SK-N-SH (cell line): Measurements from ENCODE around the gene ACVR2B.

ENCODE experiments used
- CHD2 ChIP-seq: fragments of 150-350 bp; IDR thresholded peaks from 2 replicates; pipeline ENCODE4 v1.6.1; 2018; ENCODE audit warnings: low read length; ENCODE audit not compliant: partially characterized antibody
- EP300 ChIP-seq, 2 experiments: IDR thresholded peaks; 2 replicates each; pipeline versions ENCODE4 v1.4.0 to v1.6.1; 2012; ENCODE audit warnings: borderline replicate concordance in 1 of 2, low read depth in 1 of 2, low read length in 1 of 2
- EZH2phosphoT487 ChIP-seq: fragments of 200-600 bp; sonication (generic); IDR thresholded peaks from 2 replicates; pipeline ENCODE4 v1.6.1; 2017; ENCODE audit warnings: low read depth, mixed run types, mild to moderate bottlenecking, antibody characterized with exemption, moderate library complexity, borderline replicate concordance
- FOSL2 ChIP-seq: IDR thresholded peaks from 2 replicates; pipeline ENCODE4 v1.4.0; 2012; ENCODE audit warnings: low read depth, mild to moderate bottlenecking, moderate library complexity, borderline replicate concordance
- MAX ChIP-seq: IDR thresholded peaks from 2 replicates; pipeline ENCODE4 v1.4.0; 2012; ENCODE audit warnings: low read depth
- POLR2AphosphoS5 ChIP-seq: IDR thresholded peaks from 2 replicates; pipeline ENCODE4 v1.6.1; 2012; ENCODE audit warnings: low read depth, low read length
- SIN3A ChIP-seq: IDR thresholded peaks from 2 replicates; pipeline ENCODE4 v1.6.1; 2012; ENCODE audit warnings: low read depth, mild to moderate bottlenecking, low read length, moderate library complexity, borderline replicate concordance
- SMC3 ChIP-seq: IDR thresholded peaks from 2 replicates; pipeline ENCODE4 v1.6.1; 2012; ENCODE audit warnings: low read depth, low read length, improper control_type of control experiment
- YY1 ChIP-seq: IDR thresholded peaks from 2 replicates; pipeline ENCODE4 v1.4.0; 2012; ENCODE audit warnings: low read depth, mild to moderate bottlenecking
- TF ChIP-seq, protein P1 (sequence below): fragments of 200-600 bp; sonication (generic); IDR thresholded peaks from 2 replicates; pipeline ENCODE4 v1.6.1; 2017; ENCODE audit warnings: antibody characterized with exemption, mild to moderate bottlenecking, moderate library complexity
- TF ChIP-seq, protein P2 (sequence below): IDR thresholded peaks from 2 replicates; pipeline ENCODE4 v1.4.0; 2012; ENCODE audit warnings: low read depth, borderline replicate concordance

- TF ChIP-seq POLR2AphosphoS5 (no peak), EZH2phosphoT487 (no peak), FOSL2 (no peak), MAX (peak; percentile 78), CHD2 (peak; percentile 46), YY1 (no peak), SIN3A (no peak), SMC3 (no peak), EP300 (IDR thresholded peaks at IDR 0.05; ENCODE audit: borderline replicate concordance in 1 of 2, low read depth in 1 of 2, low read length in 1 of 2) (no peak)
- TF ChIP-seq, protein P1, sequence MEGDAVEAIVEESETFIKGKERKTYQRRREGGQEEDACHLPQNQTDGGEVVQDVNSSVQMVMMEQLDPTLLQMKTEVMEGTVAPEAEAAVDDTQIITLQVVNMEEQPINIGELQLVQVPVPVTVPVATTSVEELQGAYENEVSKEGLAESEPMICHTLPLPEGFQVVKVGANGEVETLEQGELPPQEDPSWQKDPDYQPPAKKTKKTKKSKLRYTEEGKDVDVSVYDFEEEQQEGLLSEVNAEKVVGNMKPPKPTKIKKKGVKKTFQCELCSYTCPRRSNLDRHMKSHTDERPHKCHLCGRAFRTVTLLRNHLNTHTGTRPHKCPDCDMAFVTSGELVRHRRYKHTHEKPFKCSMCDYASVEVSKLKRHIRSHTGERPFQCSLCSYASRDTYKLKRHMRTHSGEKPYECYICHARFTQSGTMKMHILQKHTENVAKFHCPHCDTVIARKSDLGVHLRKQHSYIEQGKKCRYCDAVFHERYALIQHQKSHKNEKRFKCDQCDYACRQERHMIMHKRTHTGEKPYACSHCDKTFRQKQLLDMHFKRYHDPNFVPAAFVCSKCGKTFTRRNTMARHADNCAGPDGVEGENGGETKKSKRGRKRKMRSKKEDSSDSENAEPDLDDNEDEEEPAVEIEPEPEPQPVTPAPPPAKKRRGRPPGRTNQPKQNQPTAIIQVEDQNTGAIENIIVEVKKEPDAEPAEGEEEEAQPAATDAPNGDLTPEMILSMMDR: no peak
- TF ChIP-seq, protein P2, sequence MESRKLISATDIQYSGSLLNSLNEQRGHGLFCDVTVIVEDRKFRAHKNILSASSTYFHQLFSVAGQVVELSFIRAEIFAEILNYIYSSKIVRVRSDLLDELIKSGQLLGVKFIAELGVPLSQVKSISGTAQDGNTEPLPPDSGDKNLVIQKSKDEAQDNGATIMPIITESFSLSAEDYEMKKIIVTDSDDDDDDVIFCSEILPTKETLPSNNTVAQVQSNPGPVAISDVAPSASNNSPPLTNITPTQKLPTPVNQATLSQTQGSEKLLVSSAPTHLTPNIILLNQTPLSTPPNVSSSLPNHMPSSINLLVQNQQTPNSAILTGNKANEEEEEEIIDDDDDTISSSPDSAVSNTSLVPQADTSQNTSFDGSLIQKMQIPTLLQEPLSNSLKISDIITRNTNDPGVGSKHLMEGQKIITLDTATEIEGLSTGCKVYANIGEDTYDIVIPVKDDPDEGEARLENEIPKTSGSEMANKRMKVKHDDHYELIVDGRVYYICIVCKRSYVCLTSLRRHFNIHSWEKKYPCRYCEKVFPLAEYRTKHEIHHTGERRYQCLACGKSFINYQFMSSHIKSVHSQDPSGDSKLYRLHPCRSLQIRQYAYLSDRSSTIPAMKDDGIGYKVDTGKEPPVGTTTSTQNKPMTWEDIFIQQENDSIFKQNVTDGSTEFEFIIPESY: no peak
Measured at GRCh38 chr3:38454884-38455638, 1.4 kb downstream of the ACVR2B start.
